ENCODE measurements around the gene KRT40. TPM values are rescaled to one million over a fixed set of nuclear protein-coding genes. Genes with fewer than 3 reads are reported as not detected.

The KRT40 gene
- total and polyA plus RNA-seq, 2 of the 4 experiments (the other 2 are of a cell fraction), result not detected

DNA sequence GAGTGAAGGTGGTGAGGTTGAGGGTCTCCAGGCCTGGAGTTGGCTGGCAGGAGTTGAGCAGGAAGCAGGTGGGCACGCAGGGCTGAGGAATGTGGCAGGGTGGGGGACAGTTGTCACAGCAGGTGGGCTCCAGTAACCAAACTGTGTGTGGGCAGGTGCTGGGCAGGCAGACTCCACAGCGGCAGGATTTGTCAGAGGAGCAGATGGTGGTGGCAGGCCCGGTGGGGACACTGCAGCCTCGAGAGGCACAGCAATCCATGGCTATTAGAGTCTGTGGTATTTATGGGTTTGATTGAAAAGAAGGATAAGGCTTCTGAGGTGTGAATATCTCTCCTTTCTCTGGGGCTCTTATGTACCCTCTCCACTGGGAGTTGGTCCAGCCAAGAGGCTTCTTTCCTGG is 9.7 kb upstream of the KRT40 start, which contains the start of gene KRTAP3-3:
TSS of gene KRTAP3-3 (minus strand) at position 326 of the 400 bp plus-strand sequence. CDS start at position 259, 67 bp downstream.
- ChIA-PET CTCF (no interaction called here), POLR2A (ENCODE audit: unreplicated experiment) (interaction anchor here (0.7 kb wide), 1 partner anchor 8 kb away, joined by 3 read pairs; no protein-coding TSS in a partner anchor)
- Histone ChIP-seq H3K18ac (ENCODE audit: low read depth, low read length) (no peak within 1 kb of the TSS), H3K4me2 (ENCODE audit: low read depth, low read length) (no peak within 1 kb of the TSS), H2BK20ac (ENCODE audit: low read depth, low read length) (no peak within 1 kb of the TSS), H4K91ac (ENCODE audit: insufficient read depth, low read depth, low read length) (no peak within 1 kb of the TSS), H2AK9ac (replicated peaks; ENCODE audit: low read depth, low read length, poor library complexity) (no peak within 1 kb of the TSS), H3K14ac (replicated peaks; ENCODE audit: low read depth, low read length) (no peak within 1 kb of the TSS), H2BK5ac (ENCODE audit: low read depth, low read length, poor library complexity, severe bottlenecking) (no peak within 1 kb of the TSS), H3K9me3 (ENCODE audit: control insufficient read depth, insufficient read depth, low read length) (no peaks in the 10 kb centered on the region), H3K9ac (ENCODE audit: low read depth, low read length) (no peak within 1 kb of the TSS), H3K27me3 (ENCODE audit: control insufficient read depth, insufficient read depth, low read length) (no peaks in the 10 kb centered on the region), H3K27ac (ENCODE audit: insufficient read depth, low read length) (no peak within 1 kb of the TSS), H3K36me3 (ENCODE audit: control insufficient read depth, insufficient read depth, low read length) (no peaks in the 10 kb centered on the region), H2BK120ac (ENCODE audit: low read depth, low read length) (no peak within 1 kb of the TSS), H3K4me1 (ENCODE audit: control insufficient read depth, insufficient read depth, low read length) (no peaks in the 10 kb centered on the region), H2AFZ (replicated peaks; ENCODE audit: low read length, poor library complexity) (no peak within 1 kb of the TSS), H3K4ac (ENCODE audit: low read depth, low read length) (no peak within 1 kb of the TSS), H2BK15ac (ENCODE audit: low read depth, low read length) (no peak within 1 kb of the TSS), H4K8ac (ENCODE audit: low read depth in 2 of 2, low read length in 2 of 2) (no peak within 1 kb of the TSS), H4K5ac (ENCODE audit: low read depth, low read length) (no peak within 1 kb of the TSS), H3K56ac (ENCODE audit: extremely low read depth, insufficient read depth, low read length) (no peak within 1 kb of the TSS), H3K79me1 (ENCODE audit: low read depth in 1 of 2, low read length in 2 of 2) (no peaks in the 10 kb centered on the region), H2AK5ac (ENCODE audit: low read depth, low read length) (no peak within 1 kb of the TSS), H4K20me1 (ENCODE audit: insufficient read depth, low read length) (no peaks in the 10 kb centered on the region), H3K4me3 (ENCODE audit: insufficient read depth, low read depth, low read length) (no peak within 1 kb of the TSS), H3K9me1 (ENCODE audit: insufficient read depth, low read length) (no peaks in the 10 kb centered on the region), H3K23ac (ENCODE audit: low read depth, low read length) (no peak within 1 kb of the TSS)
- WGBS, 2 experiments (ENCODE audit: extremely low coverage in 2 of 2, insufficient read length in 1 of 2), result 40% methylated on average over 2 of the region's 4 CpGs; no CpG with 5 or more reads in 1 of the 2 experiments
- intact Hi-C loops (cut with micrococcal nuclease) (no loop called here), dilution Hi-C loops (cut with HindIII; ENCODE audit: low sequenced_read_pairs, unreplicated experiment) (no loop called here), in situ Hi-C loops (cut with MboI; ENCODE audit: low sequenced_read_pairs) (no loop called here)
- no peak for DNase-seq
- no TSS peak for BruUV-seq (replicated peaks)
- no peak for ATAC-seq (ENCODE audit: low read depth)
- TF ChIP-seq, protein P1, sequence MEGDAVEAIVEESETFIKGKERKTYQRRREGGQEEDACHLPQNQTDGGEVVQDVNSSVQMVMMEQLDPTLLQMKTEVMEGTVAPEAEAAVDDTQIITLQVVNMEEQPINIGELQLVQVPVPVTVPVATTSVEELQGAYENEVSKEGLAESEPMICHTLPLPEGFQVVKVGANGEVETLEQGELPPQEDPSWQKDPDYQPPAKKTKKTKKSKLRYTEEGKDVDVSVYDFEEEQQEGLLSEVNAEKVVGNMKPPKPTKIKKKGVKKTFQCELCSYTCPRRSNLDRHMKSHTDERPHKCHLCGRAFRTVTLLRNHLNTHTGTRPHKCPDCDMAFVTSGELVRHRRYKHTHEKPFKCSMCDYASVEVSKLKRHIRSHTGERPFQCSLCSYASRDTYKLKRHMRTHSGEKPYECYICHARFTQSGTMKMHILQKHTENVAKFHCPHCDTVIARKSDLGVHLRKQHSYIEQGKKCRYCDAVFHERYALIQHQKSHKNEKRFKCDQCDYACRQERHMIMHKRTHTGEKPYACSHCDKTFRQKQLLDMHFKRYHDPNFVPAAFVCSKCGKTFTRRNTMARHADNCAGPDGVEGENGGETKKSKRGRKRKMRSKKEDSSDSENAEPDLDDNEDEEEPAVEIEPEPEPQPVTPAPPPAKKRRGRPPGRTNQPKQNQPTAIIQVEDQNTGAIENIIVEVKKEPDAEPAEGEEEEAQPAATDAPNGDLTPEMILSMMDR (conservative IDR thresholded peaks at IDR 0.05; ENCODE audit: low read depth, low read length), result no peak
- TF ChIP-seq, protein P2, sequence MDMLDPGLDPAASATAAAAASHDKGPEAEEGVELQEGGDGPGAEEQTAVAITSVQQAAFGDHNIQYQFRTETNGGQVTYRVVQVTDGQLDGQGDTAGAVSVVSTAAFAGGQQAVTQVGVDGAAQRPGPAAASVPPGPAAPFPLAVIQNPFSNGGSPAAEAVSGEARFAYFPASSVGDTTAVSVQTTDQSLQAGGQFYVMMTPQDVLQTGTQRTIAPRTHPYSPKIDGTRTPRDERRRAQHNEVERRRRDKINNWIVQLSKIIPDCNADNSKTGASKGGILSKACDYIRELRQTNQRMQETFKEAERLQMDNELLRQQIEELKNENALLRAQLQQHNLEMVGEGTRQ (IDR thresholded peaks at IDR 0.05; ENCODE audit: low read depth, low read length), result no peak
- TF ChIP-seq MAZ (IDR thresholded peaks at IDR 0.05; ENCODE audit: borderline replicate concordance, low read depth, low read length) (no peak), RCOR1 (IDR thresholded peaks at IDR 0.05; ENCODE audit: insufficient replicate concordance, low read length) (no peak), RAD21 (IDR thresholded peaks at IDR 0.05; ENCODE audit: low read length) (no peak), MXI1 (IDR thresholded peaks at IDR 0.05; ENCODE audit: borderline replicate concordance, low read depth, low read length) (no peak), CEBPB (IDR thresholded peaks at IDR 0.05; ENCODE audit: low read depth, low read length) (no peak), RFX5 (IDR thresholded peaks at IDR 0.05; ENCODE audit: low read depth, low read length) (no peak), MAFK (IDR thresholded peaks at IDR 0.05; ENCODE audit: low read depth, low read length) (no peak), BHLHE40 (IDR thresholded peaks at IDR 0.05; ENCODE audit: low read depth, low read length) (no peak), CHD1 (IDR thresholded peaks at IDR 0.05; ENCODE audit: low read depth, low read length) (no peak), FOS (IDR thresholded peaks at IDR 0.05; ENCODE audit: low read depth, low read length) (no peak)
- TF ChIP-seq, protein P3, sequence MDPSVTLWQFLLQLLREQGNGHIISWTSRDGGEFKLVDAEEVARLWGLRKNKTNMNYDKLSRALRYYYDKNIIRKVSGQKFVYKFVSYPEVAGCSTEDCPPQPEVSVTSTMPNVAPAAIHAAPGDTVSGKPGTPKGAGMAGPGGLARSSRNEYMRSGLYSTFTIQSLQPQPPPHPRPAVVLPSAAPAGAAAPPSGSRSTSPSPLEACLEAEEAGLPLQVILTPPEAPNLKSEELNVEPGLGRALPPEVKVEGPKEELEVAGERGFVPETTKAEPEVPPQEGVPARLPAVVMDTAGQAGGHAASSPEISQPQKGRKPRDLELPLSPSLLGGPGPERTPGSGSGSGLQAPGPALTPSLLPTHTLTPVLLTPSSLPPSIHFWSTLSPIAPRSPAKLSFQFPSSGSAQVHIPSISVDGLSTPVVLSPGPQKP (IDR thresholded peaks at IDR 0.05; ENCODE audit: borderline replicate concordance, low read depth, low read length), result no peak

Measured in IMR-90 (cell line).